ENCODE measurements around the gene COL19A1.

The COL19A1 gene

DNA sequence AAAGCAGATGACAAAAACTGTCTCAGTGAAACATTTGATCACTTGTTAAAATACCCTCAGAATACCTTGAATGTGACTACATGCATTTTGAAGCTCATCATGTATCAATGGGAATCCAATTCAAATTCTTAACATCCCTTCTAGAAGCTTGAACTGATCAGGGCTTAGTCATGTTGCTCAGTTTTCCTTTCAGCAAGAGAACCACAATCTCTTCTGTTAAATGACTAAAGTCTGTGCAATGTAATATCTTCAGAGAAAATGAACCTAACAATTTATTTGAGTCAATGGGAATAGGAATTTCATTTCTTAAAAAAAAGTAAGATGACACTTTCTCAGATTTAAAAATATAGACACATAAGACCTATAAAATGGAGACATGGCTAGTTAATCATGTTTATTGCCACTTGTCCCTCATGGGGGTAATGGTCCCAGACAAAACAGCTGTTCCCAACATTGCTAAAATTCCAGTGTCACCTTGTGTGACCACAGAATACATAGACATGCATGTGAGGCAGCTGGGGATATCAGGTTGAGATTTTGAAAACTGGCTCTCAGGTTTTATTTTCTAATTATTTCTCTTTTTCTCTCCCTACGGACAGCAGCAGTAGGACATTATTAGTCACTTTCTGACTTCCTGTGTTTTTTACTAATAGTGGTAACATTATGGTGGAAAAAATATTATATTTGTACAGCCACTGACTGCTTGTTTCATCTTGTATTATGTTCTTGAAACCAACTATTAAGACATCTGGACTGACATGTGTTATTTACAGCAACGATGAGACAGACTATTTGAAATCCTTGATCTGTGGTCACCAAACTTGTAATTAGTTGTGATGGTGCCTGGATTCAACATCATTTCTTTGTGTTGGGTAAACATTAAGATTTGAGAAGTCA, 244.0 kb downstream of the COL19A1 start:
- TF ChIP-seq EZH2phosphoT487 (IDR thresholded peaks at IDR 0.05; ENCODE audit: borderline replicate concordance): no peak
- TF ChIP-seq, protein P1, sequence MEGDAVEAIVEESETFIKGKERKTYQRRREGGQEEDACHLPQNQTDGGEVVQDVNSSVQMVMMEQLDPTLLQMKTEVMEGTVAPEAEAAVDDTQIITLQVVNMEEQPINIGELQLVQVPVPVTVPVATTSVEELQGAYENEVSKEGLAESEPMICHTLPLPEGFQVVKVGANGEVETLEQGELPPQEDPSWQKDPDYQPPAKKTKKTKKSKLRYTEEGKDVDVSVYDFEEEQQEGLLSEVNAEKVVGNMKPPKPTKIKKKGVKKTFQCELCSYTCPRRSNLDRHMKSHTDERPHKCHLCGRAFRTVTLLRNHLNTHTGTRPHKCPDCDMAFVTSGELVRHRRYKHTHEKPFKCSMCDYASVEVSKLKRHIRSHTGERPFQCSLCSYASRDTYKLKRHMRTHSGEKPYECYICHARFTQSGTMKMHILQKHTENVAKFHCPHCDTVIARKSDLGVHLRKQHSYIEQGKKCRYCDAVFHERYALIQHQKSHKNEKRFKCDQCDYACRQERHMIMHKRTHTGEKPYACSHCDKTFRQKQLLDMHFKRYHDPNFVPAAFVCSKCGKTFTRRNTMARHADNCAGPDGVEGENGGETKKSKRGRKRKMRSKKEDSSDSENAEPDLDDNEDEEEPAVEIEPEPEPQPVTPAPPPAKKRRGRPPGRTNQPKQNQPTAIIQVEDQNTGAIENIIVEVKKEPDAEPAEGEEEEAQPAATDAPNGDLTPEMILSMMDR (conservative IDR thresholded peaks at IDR 0.05; ENCODE audit: low read length): no peak
- no peaks in the 10 kb centered on the region for H4K20me1 ChIP-seq (ENCODE audit: insufficient read depth, low read length, poor library complexity, severe bottlenecking)
- H3K9ac ChIP-seq (ENCODE audit: low read depth, low read length, poor library complexity, severe bottlenecking): no peak overlapping the region
- H3K9me2 ChIP-seq (replicated peaks; ENCODE audit: low read depth, low read length): no peaks in the 10 kb centered on the region
- no peak overlapping the region for H2AFZ ChIP-seq (ENCODE audit: low read length)
- no peaks in the 10 kb centered on the region for H3F3A ChIP-seq (ENCODE audit: low read depth)
- peaks cover 10% of the 10 kb centered on the region for H3K4me1 ChIP-seq (ENCODE audit: insufficient read depth, low read length, poor library complexity, severe bottlenecking)
- H3K79me2 ChIP-seq (ENCODE audit: insufficient read depth, low read length): no peaks in the 10 kb centered on the region
- H3K36me3 ChIP-seq (ENCODE audit: insufficient read depth, low read length): no peaks in the 10 kb centered on the region
- H3K9me3 ChIP-seq (ENCODE audit: insufficient read depth, low read depth, low read length): no peaks in the 10 kb centered on the region
- H3K4me2 ChIP-seq (ENCODE audit: low read depth, low read length, poor library complexity, severe bottlenecking): no peak overlapping the region
- H3K4me3 ChIP-seq (ENCODE audit: low read length, poor library complexity, severe bottlenecking): no peak overlapping the region
- no peaks in the 10 kb centered on the region for H3K27me3 ChIP-seq (ENCODE audit: insufficient read depth, low read length, poor library complexity, severe bottlenecking)

DNA sequence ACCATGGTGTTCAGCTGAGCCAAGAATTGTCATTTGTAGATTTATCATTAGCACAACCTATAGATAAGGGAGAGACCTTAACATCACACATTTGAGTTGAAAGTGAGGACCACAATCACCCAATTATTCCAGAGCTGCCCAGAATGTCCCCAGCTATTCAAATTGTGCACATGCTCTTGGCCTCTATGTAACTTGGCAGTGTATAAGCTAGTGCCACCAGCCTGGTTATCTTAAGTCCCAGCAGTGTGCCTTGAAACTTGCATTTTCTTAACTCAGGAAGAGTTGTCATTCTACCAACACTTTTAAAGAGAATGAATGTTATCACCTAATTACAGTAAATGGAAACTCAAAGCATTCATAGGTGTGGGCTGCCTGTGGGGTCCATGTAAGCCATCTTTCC, 245.4 kb downstream of the COL19A1 start:
- Histone ChIP-seq H4K20me1 (ENCODE audit: insufficient read depth, low read length, poor library complexity, severe bottlenecking) (no peaks in the 10 kb centered on the region), H3K4me1 (ENCODE audit: insufficient read depth, low read length, poor library complexity, severe bottlenecking) (peaks cover 16% of the 10 kb centered on the region), H3K9me2 (replicated peaks; ENCODE audit: low read depth, low read length) (no peaks in the 10 kb centered on the region), H3K4me2 (ENCODE audit: low read depth, low read length, poor library complexity, severe bottlenecking) (no peak overlapping the region), H3K4me3 (ENCODE audit: low read length, poor library complexity, severe bottlenecking) (no peak overlapping the region), H2AFZ (ENCODE audit: low read length) (no peak overlapping the region), H3K9ac (ENCODE audit: low read depth, low read length, poor library complexity, severe bottlenecking) (no peak overlapping the region), H3K9me3 (ENCODE audit: insufficient read depth, low read depth, low read length) (no peaks in the 10 kb centered on the region), H3K36me3 (ENCODE audit: insufficient read depth, low read length) (no peaks in the 10 kb centered on the region), H3K27me3 (ENCODE audit: insufficient read depth, low read length, poor library complexity, severe bottlenecking) (no peaks in the 10 kb centered on the region), H3K79me2 (ENCODE audit: insufficient read depth, low read length) (no peaks in the 10 kb centered on the region), H3F3A (ENCODE audit: low read depth) (no peaks in the 10 kb centered on the region)
- TF ChIP-seq, protein P1 (conservative IDR thresholded peaks at IDR 0.05; ENCODE audit: low read length): no peak
- TF ChIP-seq EZH2phosphoT487 (IDR thresholded peaks at IDR 0.05; ENCODE audit: borderline replicate concordance): no peak

DNA sequence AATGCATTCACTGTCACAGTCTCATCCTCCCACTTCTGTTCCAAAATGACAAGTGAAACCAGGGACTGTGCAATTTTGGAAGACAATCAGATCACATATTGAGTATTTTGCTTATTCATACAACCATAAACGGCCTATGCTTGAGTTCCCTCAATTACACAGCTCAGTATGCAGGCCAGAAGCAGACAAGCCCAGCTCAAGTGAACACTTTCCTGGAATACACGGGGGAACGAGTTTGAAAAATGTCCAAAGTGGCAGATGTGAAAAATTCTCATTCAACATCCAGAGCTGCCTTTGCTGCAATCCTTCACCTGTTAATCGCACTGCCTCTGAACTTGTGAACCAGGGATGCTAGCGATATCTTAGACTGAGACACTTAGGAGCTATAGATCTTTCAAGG, 246.4 kb downstream of the COL19A1 start:
- Histone ChIP-seq H4K20me1 (ENCODE audit: insufficient read depth, low read length, poor library complexity, severe bottlenecking) (no peaks in the 10 kb centered on the region), H3K4me3 (ENCODE audit: low read length, poor library complexity, severe bottlenecking) (no peak overlapping the region), H2AFZ (ENCODE audit: low read length) (no peak overlapping the region), H3F3A (ENCODE audit: low read depth) (no peaks in the 10 kb centered on the region), H3K4me2 (ENCODE audit: low read depth, low read length, poor library complexity, severe bottlenecking) (no peak overlapping the region), H3K27me3 (ENCODE audit: insufficient read depth, low read length, poor library complexity, severe bottlenecking) (no peaks in the 10 kb centered on the region), H3K9me3 (ENCODE audit: insufficient read depth, low read depth, low read length) (no peaks in the 10 kb centered on the region), H3K36me3 (ENCODE audit: insufficient read depth, low read length) (no peaks in the 10 kb centered on the region), H3K79me2 (ENCODE audit: insufficient read depth, low read length) (no peaks in the 10 kb centered on the region), H3K9me2 (replicated peaks; ENCODE audit: low read depth, low read length) (no peaks in the 10 kb centered on the region), H3K4me1 (ENCODE audit: insufficient read depth, low read length, poor library complexity, severe bottlenecking) (peaks cover 26% of the 10 kb centered on the region), H3K9ac (ENCODE audit: low read depth, low read length, poor library complexity, severe bottlenecking) (no peak overlapping the region)
- no peak for TF ChIP-seq EZH2phosphoT487 (IDR thresholded peaks at IDR 0.05; ENCODE audit: borderline replicate concordance)
- TF ChIP-seq, protein P1 (conservative IDR thresholded peaks at IDR 0.05; ENCODE audit: low read length): no peak

Measured in Loucy (cell line).